CD14-positive monocyte (primary cell): ENCODE measurements around the gene GARNL3. TPM values are rescaled to one million over a fixed set of nuclear protein-coding genes. Genes with fewer than 3 reads are reported as not detected.

ENCODE experiments used
- DNase-seq, 3 donors: peaks; one replicate each; pipeline ENCODE4 v3.0.0-alpha.2; 2011 to 2022
- H2AFZ ChIP-seq: 2 replicates; pipeline ENCODE4 v1.6.0; 2012; ENCODE audit warnings: mild to moderate bottlenecking, low read depth, low read length, inconsistent platforms; ENCODE audit not compliant: insufficient read depth, poor library complexity, severe bottlenecking
- H3K27ac ChIP-seq, 2 donors: 1 replicate in 1 of 2; 2 replicates in 1 of 2; pipeline ENCODE4 v1.5.1; 2012 to 2013; ENCODE audit warnings: low read length in 2 of 2, control low read depth in 1 of 2, inconsistent platforms in 1 of 2, low read depth in 1 of 2, mild to moderate bottlenecking in 1 of 2
- H3K27me3 ChIP-seq, 2 donors: one replicate each; pipeline versions ENCODE4 v1.6.0 to v1.6.1; 2011 to 2013; ENCODE audit warnings: low read length in 2 of 2; ENCODE audit not compliant: control insufficient read depth in 2 of 2, insufficient read depth in 2 of 2
- H3K36me3 ChIP-seq, 2 donors: replicated peaks in 1 of 2; 1 replicate in 1 of 2; 2 replicates in 1 of 2; pipeline versions ENCODE4 v1.5.1 to v1.6.1; 2012 to 2013; ENCODE audit warnings: low read length in 2 of 2, control low read depth in 1 of 2, inconsistent platforms in 1 of 2, mild to moderate bottlenecking in 1 of 2; ENCODE audit not compliant: insufficient read depth in 2 of 2, control insufficient read depth in 1 of 2
- H3K4me1 ChIP-seq, 2 donors: 1 replicate in 1 of 2; 2 replicates in 1 of 2; pipeline versions ENCODE4 v1.5.1 to v1.6.1; 2012 to 2013; ENCODE audit warnings: low read length in 2 of 2, control low read depth in 1 of 2, inconsistent platforms in 1 of 2, mild to moderate bottlenecking in 1 of 2, moderate library complexity in 1 of 2; ENCODE audit not compliant: insufficient read depth in 2 of 2, control insufficient read depth in 1 of 2
- H3K4me2 ChIP-seq: replicated peaks from 2 replicates; pipeline ENCODE3; 2012; ENCODE audit warnings: low read length, moderate library complexity, mild to moderate bottlenecking; ENCODE audit not compliant: poor library complexity, severe bottlenecking; ENCODE audit errors: extremely low read depth
- H3K4me3 ChIP-seq, 3 experiments: fragments of 200-600 bp in 1 of 3; sonication (generic) in 1 of 3; replicated peaks in 1 of 3; 1 replicate in 2 of 3; 2 replicates in 1 of 3; pipeline ENCODE4 v1.5.1; 2011 to 2013; ENCODE audit warnings: low read length in 3 of 3, mild to moderate bottlenecking in 3 of 3, control low read depth in 2 of 3, low read depth in 2 of 3, inconsistent platforms in 1 of 3, moderate library complexity in 1 of 3
- H3K79me2 ChIP-seq: 2 replicates; pipeline ENCODE4 v1.6.0; 2012; ENCODE audit warnings: mild to moderate bottlenecking, control low read depth, inconsistent platforms, low read length, moderate library complexity; ENCODE audit not compliant: insufficient read depth
- H3K9ac ChIP-seq: 2 replicates; pipeline ENCODE4 v1.6.0; 2017; ENCODE audit warnings: low read length, mild to moderate bottlenecking; ENCODE audit not compliant: insufficient read depth, poor library complexity, severe bottlenecking
- H3K9me3 ChIP-seq, 2 donors: replicated peaks in 1 of 2; 1 replicate in 1 of 2; 2 replicates in 1 of 2; pipeline versions ENCODE4 v1.5.1 to v1.6.1; 2012 to 2013; ENCODE audit warnings: low read length in 2 of 2, control low read depth in 1 of 2; ENCODE audit not compliant: control insufficient read depth in 1 of 2, insufficient read depth in 1 of 2
- H4K20me1 ChIP-seq: 2 replicates; pipeline ENCODE4 v1.6.0; 2012; ENCODE audit warnings: mild to moderate bottlenecking, low read length, control low read depth, moderate library complexity; ENCODE audit not compliant: insufficient read depth
- H3K27ac Mint-ChIP-seq, 7 donors: one replicate each; pipeline ENCODE4 v1.8.0; 2020; ENCODE audit warnings: mild to moderate bottlenecking in 7 of 7, mixed read lengths in 7 of 7, moderate library complexity in 6 of 7, inconsistent platforms in 2 of 7
- H3K27me3 Mint-ChIP-seq, 3 donors: one replicate each; pipeline ENCODE4 v1.8.0; 2021 to 2022; ENCODE audit warnings: low read depth in 3 of 3, mild to moderate bottlenecking in 3 of 3, mixed read lengths in 3 of 3, moderate library complexity in 3 of 3, inconsistent platforms in 1 of 3
- H3K36me3 Mint-ChIP-seq, 2 donors: one replicate each; pipeline ENCODE4 v1.8.0; 2020; ENCODE audit warnings: mixed read lengths in 2 of 2, inconsistent platforms in 1 of 2, mild to moderate bottlenecking in 1 of 2
- H3K4me1 Mint-ChIP-seq: one replicate; pipeline ENCODE4 v1.8.0; 2020; ENCODE audit warnings: mild to moderate bottlenecking, mixed read lengths
- H3K4me3 Mint-ChIP-seq, 2 donors: one replicate each; pipeline ENCODE4 v1.8.0; 2020; ENCODE audit warnings: mild to moderate bottlenecking in 2 of 2, mixed read lengths in 2 of 2, moderate library complexity in 1 of 2
- H3K9me3 Mint-ChIP-seq, 7 donors: one replicate each; pipeline ENCODE4 v1.8.0; 2020 to 2022; ENCODE audit warnings: mixed read lengths in 7 of 7, mild to moderate bottlenecking in 6 of 7, moderate library complexity in 6 of 7, inconsistent platforms in 2 of 7
- CTCF ChIP-seq: fragments of 200-600 bp; IDR thresholded peaks from one replicate; pipeline ENCODE4 v1.8.0; 2022; ENCODE audit warnings: antibody characterized with exemption, mild to moderate bottlenecking
- WGBS: methylation state at CpG from one replicate; pipeline ENCODE4 v1.1.5; 2013; ENCODE audit warnings: missing lambda C conversion rate; ENCODE audit not compliant: insufficient coverage; 5-methylcytosine and 5-hydroxymethylcytosine counted together
- intact Hi-C, 2 donors: fragments of 100-400 bp; cut with micrococcal nuclease; formaldehyde crosslinking; loops; one replicate each; pipeline versions ENCODE4 v1.15.0 to v1.15.1; 2023
- polyA plus RNA-seq, 3 donors: library from polyadenylated mRNA; depleted of rRNA in 1 of 3; unstranded in 2 of 3; stranded (reverse) in 1 of 3; fragments of 300-500 nt in 2 of 3; fragments of >200 nt in 1 of 3; fragmentation: Illumina TruSeq in 2 of 3; gene quantifications; 1 replicate in 2 of 3; 2 replicates in 1 of 3; pipeline ENCODE4 v1.2.3, GENCODE V29; 2012 to 2021

GARNL3 gene
- polyA plus RNA-seq, 3 donors = 0.39 to 1.5 (median 0.94) TPM

- no peak overlapping the region for H2AFZ ChIP-seq
- H3K4me3 Mint-ChIP-seq = no peak overlapping the region
- no peaks in the 10 kb centered on the region for H3K36me3 ChIP-seq
- H4K20me1 ChIP-seq = no peaks in the 10 kb centered on the region
- peaks cover 2 to 5% (median 2%) of the 10 kb centered on the region in 3 donors for H3K27me3 Mint-ChIP-seq
- intact Hi-C loops = no loop called here
- H3K9me3 ChIP-seq = no peaks in the 10 kb centered on the region
- H3K4me2 ChIP-seq = no peak overlapping the region
- no peaks in the 10 kb centered on the region for H3K36me3 Mint-ChIP-seq
- H3K4me3 ChIP-seq = no peak overlapping the region
- H3K4me1 ChIP-seq = no peaks in the 10 kb centered on the region
- H3K27me3 ChIP-seq = no peaks in the 10 kb centered on the region
- 86% methylated on average over 2 of the region's 2 CpGs for WGBS
- no peak overlapping the region for H3K27ac ChIP-seq
- peaks cover 0 to 3% (median 0%) of the 10 kb centered on the region in 7 donors for H3K9me3 Mint-ChIP-seq
- no peaks in the 10 kb centered on the region for H3K79me2 ChIP-seq
- no peak overlapping the region for H3K9ac ChIP-seq
- no peak for TF ChIP-seq CTCF
- H3K4me1 Mint-ChIP-seq = no peaks in the 10 kb centered on the region
- H3K27ac Mint-ChIP-seq = no peak overlapping the region
- no peak for DNase-seq
These were observed 76.1 kb downstream of the GARNL3 start for GRCh38 chr9:127340721-127341120.

- Histone ChIP-seq H3K4me3 (no peak overlapping the region), H3K27me3 (no peaks in the 10 kb centered on the region), H2AFZ (no peak overlapping the region), H3K9ac (no peak overlapping the region), H3K79me2 (no peaks in the 10 kb centered on the region), H4K20me1 (no peaks in the 10 kb centered on the region), H3K4me2 (no peak overlapping the region), H3K4me1 (no peaks in the 10 kb centered on the region), H3K36me3 (no peaks in the 10 kb centered on the region), H3K27ac (no peak overlapping the region), H3K9me3 (no peaks in the 10 kb centered on the region)
- TF ChIP-seq CTCF = no peak
- Mint-ChIP-seq H3K9me3 (peaks cover 0 to 3% (median 0%) of the 10 kb centered on the region in 7 donors), H3K4me3 (no peak overlapping the region), H3K36me3 (no peaks in the 10 kb centered on the region), H3K27me3 (peaks cover 2 to 5% (median 2%) of the 10 kb centered on the region in 3 donors), H3K27ac (no peak overlapping the region), H3K4me1 (no peaks in the 10 kb centered on the region)
- 84% methylated on average over 2 of the region's 3 CpGs for WGBS
- DNase-seq = no peak
- intact Hi-C loops = no loop called here
These were observed 76.6 kb downstream of the GARNL3 start for GRCh38 chr9:127341152-127341551.
